ENCODE data around the gene SH3BGRL3. TPM values are rescaled to one million over a fixed set of nuclear protein-coding genes. Genes with fewer than 3 reads are reported as not detected.
"Not testable (repeated sequence)": the region's sequence is repeated elsewhere in the genome, so short reads cannot be mapped to it uniquely, and the experiment has no call there.

The SH3BGRL3 gene
- 100 to 1,000 TPM; 170 to 299 TPM for polyA plus RNA-seq

GRCh38 chr1:26279456-26280332, at the start of gene SH3BGRL3:
Gene SH3BGRL3 (plus strand): TSS chr1:26280086. CDS start chr1:26280156, 70 bp downstream.
- Histone ChIP-seq H3K36me3 (ENCODE audit: control insufficient read depth in 2 of 2, insufficient read depth in 2 of 2, low read length in 1 of 2) (peaks cover 0 to 17% of the 10 kb centered on the region in 2 donors), H3K27me3 (ENCODE audit: control insufficient read depth in 1 of 2, insufficient read depth in 2 of 2, low read length in 2 of 2) (no peaks in the 10 kb centered on the region), H3K4me3 (ENCODE audit: low read depth in 1 of 2, low read length in 2 of 2) (peak within 1 kb of the TSS; percentile 88 to 90), H3K27ac (ENCODE audit: low read depth in 2 of 2, low read length in 1 of 2) (peak within 1 kb of the TSS; percentile 99), H3K4me1 (ENCODE audit: control insufficient read depth in 2 of 2, insufficient read depth in 2 of 2, low read length in 1 of 2) (peaks cover 3 to 53% of the 10 kb centered on the region in 2 donors), H3K9me3 (ENCODE audit: control insufficient read depth in 2 of 2, insufficient read depth in 1 of 2, low read depth in 1 of 2, low read length in 1 of 2) (no peaks in the 10 kb centered on the region)
- WGBS, 2 donors, result 0 to 1% methylated on average over 59 to 66 of the region's 66 CpGs

- H3K27me3 ChIP-seq (ENCODE audit: control insufficient read depth in 1 of 2, insufficient read depth in 2 of 2, low read length in 2 of 2); H3K9me3 ChIP-seq (ENCODE audit: control insufficient read depth in 2 of 2, insufficient read depth in 1 of 2, low read depth in 1 of 2, low read length in 1 of 2); H3K4me1 ChIP-seq (ENCODE audit: control insufficient read depth in 2 of 2, insufficient read depth in 2 of 2, low read length in 1 of 2); H3K27ac ChIP-seq (ENCODE audit: low read depth in 2 of 2, low read length in 1 of 2); H3K4me3 ChIP-seq (ENCODE audit: low read depth in 1 of 2, low read length in 2 of 2); H3K36me3 ChIP-seq (ENCODE audit: control insufficient read depth in 2 of 2, insufficient read depth in 2 of 2, low read length in 1 of 2): not testable (repeated sequence)
- WGBS, 2 donors, result 84 to 89% methylated on average over 2 of the region's 2 CpGs
Measured at GRCh38 chr1:26230682-26231081, 49.2 kb upstream of the SH3BGRL3 start.

GRCh38 chr1:26233903-26234643, 45.8 kb upstream of the SH3BGRL3 start, which contains the start of gene CEP85:
Gene CEP85 (plus strand): TSS chr1:26234200. CDS start chr1:26239784, 5,584 bp downstream.
- H3K4me3 ChIP-seq (ENCODE audit: low read depth in 1 of 2, low read length in 2 of 2), result peak within 1 kb of the TSS; percentile 84 to 92
- peak within 1 kb of the TSS; percentile 88 to 96 for H3K27ac ChIP-seq (ENCODE audit: low read depth in 2 of 2, low read length in 1 of 2)
- H3K9me3 ChIP-seq (ENCODE audit: control insufficient read depth in 2 of 2, insufficient read depth in 1 of 2, low read depth in 1 of 2, low read length in 1 of 2), result no peaks in the 10 kb centered on the region
- no peaks in the 10 kb centered on the region for H3K27me3 ChIP-seq (ENCODE audit: control insufficient read depth in 1 of 2, insufficient read depth in 2 of 2, low read length in 2 of 2)
- H3K36me3 ChIP-seq (ENCODE audit: control insufficient read depth in 2 of 2, insufficient read depth in 2 of 2, low read length in 1 of 2), result no peaks in the 10 kb centered on the region
- no peaks in the 10 kb centered on the region for H3K4me1 ChIP-seq (ENCODE audit: control insufficient read depth in 2 of 2, insufficient read depth in 2 of 2, low read length in 1 of 2)
- WGBS, 2 donors, result 0% methylated on average over 73 of the region's 73 CpGs

- no peaks in the 10 kb centered on the region for H3K9me3 ChIP-seq (ENCODE audit: control insufficient read depth in 2 of 2, insufficient read depth in 1 of 2, low read depth in 1 of 2, low read length in 1 of 2)
- H3K4me1 ChIP-seq (ENCODE audit: control insufficient read depth in 2 of 2, insufficient read depth in 2 of 2, low read length in 1 of 2), result no peaks in the 10 kb centered on the region
- WGBS, 2 donors, result 2% methylated on average over 30 of the region's 30 CpGs
- no peaks in the 10 kb centered on the region for H3K27me3 ChIP-seq (ENCODE audit: control insufficient read depth in 1 of 2, insufficient read depth in 2 of 2, low read length in 2 of 2)
- no peaks in the 10 kb centered on the region for H3K36me3 ChIP-seq (ENCODE audit: control insufficient read depth in 2 of 2, insufficient read depth in 2 of 2, low read length in 1 of 2)
- peak overlapping the region; percentile 84 to 92 for H3K4me3 ChIP-seq (ENCODE audit: low read depth in 1 of 2, low read length in 2 of 2)
- peak overlapping the region; percentile 88 to 96 for H3K27ac ChIP-seq (ENCODE audit: low read depth in 2 of 2, low read length in 1 of 2)
Measured at GRCh38 chr1:26234644-26235370, 45.1 kb upstream of the SH3BGRL3 start.

GRCh38 chr1:26237230-26237966, 42.5 kb upstream of the SH3BGRL3 start:
- Histone ChIP-seq H3K4me1 (ENCODE audit: control insufficient read depth in 2 of 2, insufficient read depth in 2 of 2, low read length in 1 of 2) (no peaks in the 10 kb centered on the region), H3K27me3 (ENCODE audit: control insufficient read depth in 1 of 2, insufficient read depth in 2 of 2, low read length in 2 of 2) (no peaks in the 10 kb centered on the region), H3K4me3 (ENCODE audit: low read depth in 1 of 2, low read length in 2 of 2) (no peak overlapping the region), H3K9me3 (ENCODE audit: control insufficient read depth in 2 of 2, insufficient read depth in 1 of 2, low read depth in 1 of 2, low read length in 1 of 2) (no peaks in the 10 kb centered on the region), H3K27ac (ENCODE audit: low read depth in 2 of 2, low read length in 1 of 2) (no peak overlapping the region), H3K36me3 (ENCODE audit: control insufficient read depth in 2 of 2, insufficient read depth in 2 of 2, low read length in 1 of 2) (no peaks in the 10 kb centered on the region)
- WGBS, 2 donors, result 53 to 56% methylated on average over 6 of the region's 6 CpGs

GRCh38 chr1:26239936-26240335, 40.0 kb upstream of the SH3BGRL3 start:
- Histone ChIP-seq H3K27ac (ENCODE audit: low read depth in 2 of 2, low read length in 1 of 2) (no peak overlapping the region), H3K9me3 (ENCODE audit: control insufficient read depth in 2 of 2, insufficient read depth in 1 of 2, low read depth in 1 of 2, low read length in 1 of 2) (no peaks in the 10 kb centered on the region), H3K4me3 (ENCODE audit: low read depth in 1 of 2, low read length in 2 of 2) (no peak overlapping the region)

GRCh38 chr1:26252718-26253117, 27.2 kb upstream of the SH3BGRL3 start:
- peaks cover 2 to 4% of the 10 kb centered on the region in 2 donors for H3K36me3 ChIP-seq (ENCODE audit: control insufficient read depth in 2 of 2, insufficient read depth in 2 of 2, low read length in 1 of 2)
- 72 to 80% methylated on average over 7 of the region's 7 CpGs for WGBS, 2 donors
- H3K27me3 ChIP-seq (ENCODE audit: control insufficient read depth in 1 of 2, insufficient read depth in 2 of 2, low read length in 2 of 2), result no peaks in the 10 kb centered on the region
- no peaks in the 10 kb centered on the region for H3K9me3 ChIP-seq (ENCODE audit: control insufficient read depth in 2 of 2, insufficient read depth in 1 of 2, low read depth in 1 of 2, low read length in 1 of 2)
- no peaks in the 10 kb centered on the region for H3K4me1 ChIP-seq (ENCODE audit: control insufficient read depth in 2 of 2, insufficient read depth in 2 of 2, low read length in 1 of 2)
- H3K27ac ChIP-seq (ENCODE audit: low read depth in 2 of 2, low read length in 1 of 2), result no peak overlapping the region
- no peak overlapping the region for H3K4me3 ChIP-seq (ENCODE audit: low read depth in 1 of 2, low read length in 2 of 2)

More at GRCh38 chr1:26239936-26240335, 40.0 kb upstream of the SH3BGRL3 start:
- Histone ChIP-seq H3K4me1 (ENCODE audit: control insufficient read depth in 2 of 2, insufficient read depth in 2 of 2, low read length in 1 of 2) (no peaks in the 10 kb centered on the region), H3K36me3 (ENCODE audit: control insufficient read depth in 2 of 2, insufficient read depth in 2 of 2, low read length in 1 of 2) (peaks cover 0 to 2% of the 10 kb centered on the region in 2 donors), H3K27me3 (ENCODE audit: control insufficient read depth in 1 of 2, insufficient read depth in 2 of 2, low read length in 2 of 2) (no peaks in the 10 kb centered on the region)
- 87% methylated on average over 4 of the region's 4 CpGs for WGBS, 2 donors

- Histone ChIP-seq H3K4me3 (ENCODE audit: low read depth in 1 of 2, low read length in 2 of 2) (no peak overlapping the region), H3K27me3 (ENCODE audit: control insufficient read depth in 1 of 2, insufficient read depth in 2 of 2, low read length in 2 of 2) (no peaks in the 10 kb centered on the region), H3K4me1 (ENCODE audit: control insufficient read depth in 2 of 2, insufficient read depth in 2 of 2, low read length in 1 of 2) (no peaks in the 10 kb centered on the region), H3K27ac (ENCODE audit: low read depth in 2 of 2, low read length in 1 of 2) (no peak overlapping the region), H3K9me3 (ENCODE audit: control insufficient read depth in 2 of 2, insufficient read depth in 1 of 2, low read depth in 1 of 2, low read length in 1 of 2) (no peaks in the 10 kb centered on the region), H3K36me3 (ENCODE audit: control insufficient read depth in 2 of 2, insufficient read depth in 2 of 2, low read length in 1 of 2) (peaks cover 1 to 6% of the 10 kb centered on the region in 2 donors)
- 90 to 95% methylated on average over 3 of the region's 3 CpGs for WGBS, 2 donors
Measured at GRCh38 chr1:26254404-26254803, 25.5 kb upstream of the SH3BGRL3 start.

- Histone ChIP-seq H3K4me1 (ENCODE audit: control insufficient read depth in 2 of 2, insufficient read depth in 2 of 2, low read length in 1 of 2) (no peaks in the 10 kb centered on the region), H3K27me3 (ENCODE audit: control insufficient read depth in 1 of 2, insufficient read depth in 2 of 2, low read length in 2 of 2) (no peaks in the 10 kb centered on the region), H3K36me3 (ENCODE audit: control insufficient read depth in 2 of 2, insufficient read depth in 2 of 2, low read length in 1 of 2) (peaks cover 0 to 13% of the 10 kb centered on the region in 2 donors), H3K4me3 (ENCODE audit: low read depth in 1 of 2, low read length in 2 of 2) (no peak overlapping the region), H3K9me3 (ENCODE audit: control insufficient read depth in 2 of 2, insufficient read depth in 1 of 2, low read depth in 1 of 2, low read length in 1 of 2) (no peaks in the 10 kb centered on the region), H3K27ac (ENCODE audit: low read depth in 2 of 2, low read length in 1 of 2) (no peak overlapping the region)
- 84 to 89% methylated on average over 2 of the region's 2 CpGs for WGBS, 2 donors
Measured at GRCh38 chr1:26257222-26257621, 22.7 kb upstream of the SH3BGRL3 start.
